ENCODE data around the gene CNBP.
"Not testable (repeated sequence)": the region's sequence is repeated elsewhere in the genome, so short reads cannot be mapped to it uniquely, and the experiment has no call there.

GRCh38 chr3:129165594-129165993 is 18.1 kb downstream of the CNBP start:
- not testable (repeated sequence) for TF ChIP-seq CTCF (conservative IDR thresholded peaks at IDR 0.05; ENCODE audit: low read length); EZH2phosphoT487 (IDR thresholded peaks at IDR 0.05; ENCODE audit: borderline replicate concordance)

Data from Loucy (cell line).